IPS-20b (cell line): ENCODE results near the gene USP36.

Experiments used
- H3K27ac ChIP-seq: one replicate; pipeline ENCODE4 v1.5.1; 2013; ENCODE audit warnings: low read length
- H3K27me3 ChIP-seq: 2 replicates; pipeline ENCODE4 v1.6.1; 2013; ENCODE audit warnings: mild to moderate bottlenecking, low read length, inconsistent platforms; ENCODE audit not compliant: insufficient read depth
- H3K36me3 ChIP-seq: 2 replicates; pipeline ENCODE4 v1.6.1; 2013; ENCODE audit warnings: low read depth, mild to moderate bottlenecking, inconsistent platforms, low read length, moderate library complexity; ENCODE audit not compliant: insufficient read depth
- H3K4me1 ChIP-seq: 2 replicates; pipeline ENCODE4 v1.6.1; 2013; ENCODE audit warnings: mild to moderate bottlenecking, control low read depth, inconsistent platforms, low read length, moderate library complexity; ENCODE audit not compliant: insufficient read depth
- H3K4me3 ChIP-seq: 2 replicates; pipeline ENCODE4 v1.5.1; 2013; ENCODE audit warnings: mild to moderate bottlenecking, low read length, inconsistent platforms
- H3K9ac ChIP-seq: 2 replicates; pipeline ENCODE4 v1.6.1; 2013; ENCODE audit warnings: low read depth, mild to moderate bottlenecking, inconsistent platforms, low read length, moderate library complexity
- H3K9me3 ChIP-seq: 2 replicates; pipeline ENCODE4 v1.6.1; 2013; ENCODE audit warnings: mild to moderate bottlenecking, low read depth, low read length, inconsistent platforms; ENCODE audit not compliant: insufficient read depth

USP36 gene

DNA sequence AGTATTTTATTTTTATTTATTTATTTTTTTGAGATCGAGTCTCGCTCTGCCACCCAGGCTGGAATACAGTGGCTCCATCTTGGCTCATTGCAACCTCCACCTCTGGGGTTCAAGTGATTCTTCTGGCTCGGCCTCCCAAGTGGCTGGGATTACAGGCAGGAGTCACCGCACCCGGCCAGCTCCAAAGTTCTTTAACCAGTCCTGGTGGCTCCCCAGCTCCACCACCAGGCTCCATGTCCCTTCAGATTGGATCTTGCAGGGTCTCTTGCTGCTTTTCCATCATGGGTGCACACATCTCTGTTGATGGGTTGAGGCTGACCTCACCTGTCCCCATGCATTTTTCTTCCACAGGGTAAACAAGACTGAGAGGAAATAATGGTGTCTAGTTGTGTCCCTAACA lies 8.4 kb upstream of the USP36 start:
- Histone ChIP-seq H3K27ac (no peak overlapping the region), H3K9ac (no peak overlapping the region), H3K4me1 (no peaks in the 10 kb centered on the region), H3K36me3 (no peaks in the 10 kb centered on the region), H3K27me3 (no peaks in the 10 kb centered on the region), H3K4me3 (no peak overlapping the region), H3K9me3 (no peaks in the 10 kb centered on the region)

DNA sequence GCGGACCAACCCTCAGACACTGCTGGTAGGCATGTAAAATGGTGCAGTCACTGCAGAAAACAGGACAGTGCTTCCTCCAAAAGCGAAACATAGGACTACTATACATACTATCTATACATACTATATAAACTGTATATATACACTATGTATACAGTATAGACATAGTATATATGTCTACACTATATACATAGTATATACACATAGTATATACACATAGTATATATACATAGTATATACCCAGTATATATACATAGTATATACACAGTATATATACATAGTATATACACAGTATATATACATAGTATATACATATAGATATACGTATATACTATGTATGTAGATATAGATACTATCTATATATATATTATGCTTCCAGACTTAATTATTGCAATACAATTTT lies 6.4 kb upstream of the USP36 start:
- no peak overlapping the region for H3K27ac ChIP-seq
- H3K9me3 ChIP-seq: no peaks in the 10 kb centered on the region
- H3K27me3 ChIP-seq: no peaks in the 10 kb centered on the region
- H3K4me1 ChIP-seq: no peaks in the 10 kb centered on the region
- H3K36me3 ChIP-seq: no peaks in the 10 kb centered on the region
- H3K9ac ChIP-seq: no peak overlapping the region
- no peak overlapping the region for H3K4me3 ChIP-seq

- H3K4me3 ChIP-seq: no peak overlapping the region
Observed at GRCh38 chr17:78844301-78845005, 3.8 kb upstream of the USP36 start.

DNA sequence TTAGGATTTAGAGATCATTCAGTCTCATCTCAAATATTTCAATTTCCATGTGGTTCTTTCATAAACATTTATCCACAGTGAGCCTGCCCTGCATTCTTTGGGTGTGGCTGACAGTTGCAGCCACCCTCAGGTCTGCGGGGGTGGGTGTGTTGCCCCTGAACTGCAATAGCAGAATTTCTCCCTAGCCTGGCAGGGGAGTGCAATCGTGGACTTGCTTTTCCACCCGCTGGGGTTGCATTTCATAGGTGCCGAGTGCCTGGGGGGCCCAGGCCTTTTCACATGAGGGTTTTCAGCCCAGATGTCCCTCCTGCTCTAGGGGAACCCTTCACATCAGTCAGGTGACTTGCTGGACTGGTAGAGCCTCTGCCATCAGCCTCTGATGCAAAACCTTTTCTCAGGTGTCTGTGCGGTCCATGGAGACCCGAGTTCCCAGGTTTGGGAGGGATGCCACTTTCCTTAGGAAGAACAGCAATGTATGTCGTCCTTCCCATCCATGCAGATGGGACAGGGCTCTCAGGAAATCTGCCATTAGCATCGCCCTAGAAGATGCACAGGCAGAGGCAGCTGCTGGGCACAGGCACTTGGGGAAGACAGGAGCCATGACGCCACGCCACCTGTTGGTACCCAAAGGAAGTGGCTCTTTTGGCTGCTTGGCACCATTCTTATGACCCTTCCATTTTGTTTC lies 2.4 kb upstream of the USP36 start:
- Histone ChIP-seq H3K36me3 (peaks cover under 1% of the 10 kb centered on the region; the same call in 1 of the 2 replicates), H3K27ac (no peak overlapping the region), H3K4me1 (0 out of 2 replicates have a peak, but pooled peaks cover 7% of the 10 kb centered on the region), H3K9ac (peak overlapping the region; percentile 27; the same call in 1 of the 2 replicates), H3K9me3 (no peaks in the 10 kb centered on the region), H3K4me3 (no peak overlapping the region), H3K27me3 (no peaks in the 10 kb centered on the region)

More at GRCh38 chr17:78844301-78845005, 3.8 kb upstream of the USP36 start:
- no peaks in the 10 kb centered on the region for H3K27me3 ChIP-seq
- H3K36me3 ChIP-seq: no peaks in the 10 kb centered on the region
- no peaks in the 10 kb centered on the region for H3K9me3 ChIP-seq
- no peaks in the 10 kb centered on the region for H3K4me1 ChIP-seq
- H3K9ac ChIP-seq: no peak overlapping the region
- no peak overlapping the region for H3K27ac ChIP-seq

- no peak overlapping the region for H3K27ac ChIP-seq
- H3K9ac ChIP-seq: peak overlapping the region; percentile 83; the same call in 1 of the 2 replicates
- H3K36me3 ChIP-seq: peaks cover 26% of the 10 kb centered on the region
- H3K4me3 ChIP-seq: peak overlapping the region; percentile 81; the same call in 1 of the 2 replicates
- no peaks in the 10 kb centered on the region for H3K9me3 ChIP-seq
- H3K4me1 ChIP-seq: 0 out of 2 replicates have a peak, but pooled peaks cover 7% of the 10 kb centered on the region
- no peaks in the 10 kb centered on the region for H3K27me3 ChIP-seq
Observed at GRCh38 chr17:78840530-78840779, 159 bp downstream of the USP36 start.

DNA sequence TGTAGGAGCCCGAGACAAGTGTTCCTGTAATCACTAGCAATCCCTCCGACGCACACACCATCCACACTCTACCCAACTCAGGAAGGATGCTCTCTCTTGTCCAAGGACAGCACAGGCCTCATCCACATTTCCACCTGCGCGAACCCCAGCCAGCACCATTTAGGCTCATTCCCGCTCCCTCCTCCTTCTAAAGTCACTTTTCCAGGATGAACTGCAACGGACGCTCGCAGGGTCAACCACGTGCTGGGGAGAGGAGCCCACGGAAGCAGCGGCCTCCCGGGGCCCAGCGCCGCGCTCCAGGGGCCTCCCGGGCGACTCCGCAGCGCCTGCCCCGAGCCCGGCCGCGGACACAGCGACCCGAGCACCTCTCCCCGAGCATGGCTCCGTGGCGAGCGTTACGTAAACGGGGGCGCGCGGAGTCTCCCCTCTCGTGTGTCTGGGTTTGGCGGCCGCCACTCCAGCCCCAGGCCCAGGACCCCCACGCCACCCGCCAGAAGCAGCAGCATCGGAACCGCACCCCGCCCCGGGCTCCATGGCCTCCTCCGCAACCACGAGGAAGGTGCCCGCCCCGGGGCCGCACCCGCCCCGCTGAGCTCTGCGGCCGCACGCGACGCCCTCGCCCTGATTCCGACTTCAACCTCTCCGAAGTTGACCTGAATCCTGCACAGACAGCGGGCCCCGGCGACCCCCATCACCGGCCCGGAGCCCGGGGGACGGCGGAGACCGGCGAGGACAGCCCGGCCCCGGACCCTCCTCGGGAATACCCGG lies 668 bp downstream of the USP36 start:
- Histone ChIP-seq H3K27ac (no peak overlapping the region), H3K9me3 (no peaks in the 10 kb centered on the region), H3K4me3 (peak overlapping the region; percentile 81), H3K4me1 (0 out of 2 replicates have a peak, but pooled peaks cover 7% of the 10 kb centered on the region), H3K27me3 (no peaks in the 10 kb centered on the region), H3K9ac (peak overlapping the region; percentile 83), H3K36me3 (peaks cover 31% of the 10 kb centered on the region)

DNA sequence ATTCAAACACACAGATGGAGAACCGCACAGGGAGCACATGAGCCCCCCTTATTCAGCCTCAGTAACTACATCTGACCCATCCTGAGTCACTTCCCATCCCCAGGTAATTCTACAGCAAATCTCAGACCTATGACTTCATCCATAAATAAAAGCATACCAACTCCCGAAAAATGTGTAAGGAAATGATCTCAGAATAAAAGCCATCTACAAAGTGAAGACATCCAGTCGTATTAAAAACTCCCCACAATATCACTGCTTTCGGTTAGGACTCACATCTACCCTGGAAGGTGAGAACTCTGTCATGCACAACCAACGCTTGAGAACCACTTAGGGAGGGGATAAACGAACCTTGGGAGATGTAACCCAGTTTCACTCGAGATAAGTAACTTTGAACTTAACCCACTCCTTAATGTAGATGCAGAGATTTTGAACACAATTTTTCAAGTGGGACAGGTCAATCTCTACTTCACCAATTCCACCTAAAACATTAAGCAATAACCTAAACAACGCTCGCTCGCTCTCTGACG lies 1.3 kb downstream of the USP36 start:
- Histone ChIP-seq H3K27me3 (no peaks in the 10 kb centered on the region), H3K27ac (no peak overlapping the region), H3K4me1 (0 out of 2 replicates have a peak, but pooled peaks cover 7% of the 10 kb centered on the region), H3K4me3 (peak overlapping the region; percentile 81), H3K9ac (peak overlapping the region; percentile 83), H3K36me3 (peaks cover 38% of the 10 kb centered on the region), H3K9me3 (no peaks in the 10 kb centered on the region)

DNA sequence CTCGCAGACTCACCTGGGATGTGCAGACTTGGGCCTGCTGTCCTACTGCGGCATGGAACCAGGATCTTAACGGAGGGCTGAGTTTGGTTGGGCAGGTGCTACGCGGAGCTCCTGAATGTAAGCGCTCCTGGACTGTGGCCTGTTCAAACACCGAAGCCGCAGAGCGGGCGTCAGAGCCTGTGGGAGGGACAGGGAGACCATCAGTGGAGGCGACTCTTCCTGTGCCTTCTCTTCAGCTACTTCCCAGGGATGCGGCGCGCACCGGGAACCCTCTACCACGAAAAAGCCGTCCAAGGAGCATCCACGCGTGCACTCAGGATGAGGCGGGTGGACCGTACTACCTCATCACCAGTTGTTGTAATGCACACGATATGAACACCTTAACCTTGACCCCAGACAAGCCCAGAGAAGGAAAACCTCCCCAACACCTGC lies 2.0 kb downstream of the USP36 start:
- Histone ChIP-seq H3K36me3 (peaks cover 45% of the 10 kb centered on the region), H3K4me3 (peak overlapping the region; percentile 81; the same call in 1 of the 2 replicates), H3K27me3 (no peaks in the 10 kb centered on the region), H3K9ac (peak overlapping the region; percentile 83; the same call in 1 of the 2 replicates), H3K9me3 (no peaks in the 10 kb centered on the region), H3K4me1 (0 out of 2 replicates have a peak, but pooled peaks cover 7% of the 10 kb centered on the region), H3K27ac (no peak overlapping the region)

DNA sequence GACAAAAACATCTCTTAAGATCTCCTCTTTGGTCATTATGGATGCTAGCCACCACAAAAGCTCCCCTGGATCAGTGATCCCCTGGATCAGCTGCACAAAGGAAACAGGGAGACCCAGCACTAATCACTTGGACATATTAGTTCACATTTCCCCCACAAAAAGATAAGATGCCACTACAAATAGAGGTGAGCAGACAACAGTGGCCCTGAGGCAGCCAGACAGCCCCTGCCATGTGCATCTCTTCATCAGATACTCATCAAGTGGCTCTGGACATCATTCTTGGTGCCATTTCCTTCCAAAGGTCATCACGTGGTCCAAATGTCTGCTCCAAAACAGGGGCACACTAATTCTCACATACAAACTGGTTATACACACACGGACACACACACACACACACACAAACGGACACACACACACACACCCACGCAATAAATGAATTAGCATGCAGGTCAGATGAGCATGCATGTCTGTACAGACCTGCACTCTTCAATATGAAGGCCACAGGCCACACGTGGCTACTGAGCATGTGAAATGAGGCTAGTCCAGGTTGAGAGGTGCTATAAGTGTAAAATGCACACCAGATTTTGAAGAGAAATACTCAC lies 4.1 kb downstream of the USP36 start:
- Histone ChIP-seq H3K36me3 (peaks cover 65% of the 10 kb centered on the region), H3K27me3 (no peaks in the 10 kb centered on the region), H3K9ac (no peak overlapping the region), H3K4me1 (0 out of 2 replicates have a peak, but pooled peaks cover 7% of the 10 kb centered on the region), H3K9me3 (no peaks in the 10 kb centered on the region), H3K27ac (no peak overlapping the region), H3K4me3 (no peak overlapping the region)

GRCh38 chr17:78834571-78834970 lies 6.0 kb downstream of the USP36 start:
- no peaks in the 10 kb centered on the region for H3K9me3 ChIP-seq
- no peaks in the 10 kb centered on the region for H3K27me3 ChIP-seq
- no peak overlapping the region for H3K4me3 ChIP-seq
- H3K4me1 ChIP-seq: 0 out of 2 replicates have a peak, but pooled peaks cover 7% of the 10 kb centered on the region
- H3K36me3 ChIP-seq: peaks cover 83% of the 10 kb centered on the region
- H3K27ac ChIP-seq: no peak overlapping the region
- H3K9ac ChIP-seq: no peak overlapping the region

GRCh38 chr17:78832541-78832810 lies 8.1 kb downstream of the USP36 start:
- Histone ChIP-seq H3K9ac (no peak overlapping the region), H3K9me3 (no peaks in the 10 kb centered on the region), H3K27me3 (no peaks in the 10 kb centered on the region), H3K4me3 (no peak overlapping the region), H3K4me1 (no peaks in the 10 kb centered on the region), H3K27ac (no peak overlapping the region), H3K36me3 (peaks cover 98% of the 10 kb centered on the region)
